C4-2B (cell line): ENCODE data around the gene DBN1.

Experiments used
- H3K27ac ChIP-seq: fragments of 450-650 bp; 2 replicates; pipeline ENCODE4 v1.5.1; 2017
- ZFX ChIP-seq: fragments of 450-650 bp; IDR thresholded peaks from 2 replicates; pipeline ENCODE4 v1.6.1; 2017
- TF ChIP-seq, protein P1 (sequence below): fragments of 450-650 bp; conservative IDR thresholded peaks from 2 replicates; pipeline ENCODE4 v1.5.1; 2017; ENCODE audit warnings: mild to moderate bottlenecking

DBN1 gene

GRCh38 chr5:177468685-177469628 is 4.5 kb downstream of the DBN1 start:
- no peak overlapping the region for H3K27ac ChIP-seq
- TF ChIP-seq, protein P1, sequence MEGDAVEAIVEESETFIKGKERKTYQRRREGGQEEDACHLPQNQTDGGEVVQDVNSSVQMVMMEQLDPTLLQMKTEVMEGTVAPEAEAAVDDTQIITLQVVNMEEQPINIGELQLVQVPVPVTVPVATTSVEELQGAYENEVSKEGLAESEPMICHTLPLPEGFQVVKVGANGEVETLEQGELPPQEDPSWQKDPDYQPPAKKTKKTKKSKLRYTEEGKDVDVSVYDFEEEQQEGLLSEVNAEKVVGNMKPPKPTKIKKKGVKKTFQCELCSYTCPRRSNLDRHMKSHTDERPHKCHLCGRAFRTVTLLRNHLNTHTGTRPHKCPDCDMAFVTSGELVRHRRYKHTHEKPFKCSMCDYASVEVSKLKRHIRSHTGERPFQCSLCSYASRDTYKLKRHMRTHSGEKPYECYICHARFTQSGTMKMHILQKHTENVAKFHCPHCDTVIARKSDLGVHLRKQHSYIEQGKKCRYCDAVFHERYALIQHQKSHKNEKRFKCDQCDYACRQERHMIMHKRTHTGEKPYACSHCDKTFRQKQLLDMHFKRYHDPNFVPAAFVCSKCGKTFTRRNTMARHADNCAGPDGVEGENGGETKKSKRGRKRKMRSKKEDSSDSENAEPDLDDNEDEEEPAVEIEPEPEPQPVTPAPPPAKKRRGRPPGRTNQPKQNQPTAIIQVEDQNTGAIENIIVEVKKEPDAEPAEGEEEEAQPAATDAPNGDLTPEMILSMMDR = no peak
- no peak for TF ChIP-seq ZFX

- H3K27ac ChIP-seq = no peak overlapping the region
- TF ChIP-seq, protein P1 = no peak
- no peak for TF ChIP-seq ZFX
Measured at GRCh38 chr5:177468329-177468684, 5.1 kb downstream of the DBN1 start.

- H3K27ac ChIP-seq = no peak overlapping the region
- no peak for TF ChIP-seq ZFX
- TF ChIP-seq, protein P1 = no peak
Measured at GRCh38 chr5:177467436-177467835, 6.0 kb downstream of the DBN1 start.

DNA sequence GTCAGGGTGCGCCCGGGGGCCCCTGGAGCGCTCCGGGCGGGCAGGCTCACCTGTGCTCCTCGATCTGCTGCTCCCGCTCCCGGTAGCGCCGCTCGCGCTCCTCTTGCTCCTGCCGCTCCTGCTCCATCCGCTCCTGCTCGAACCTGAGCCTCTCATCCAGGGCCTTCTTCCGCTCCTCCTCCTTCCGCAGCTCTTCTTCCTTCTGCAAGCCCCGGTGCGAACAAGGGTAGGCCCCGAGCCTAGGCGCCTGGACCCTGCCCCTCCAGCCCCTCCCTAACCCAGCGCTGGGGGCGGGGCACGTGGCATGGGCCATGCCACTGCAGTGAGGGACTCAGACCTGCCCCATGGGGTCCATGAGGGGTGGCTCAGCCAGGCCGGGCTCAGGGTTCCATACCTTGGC is 6.6 kb downstream of the DBN1 start:
- TF ChIP-seq, protein P1 = no peak
- no peak for TF ChIP-seq ZFX
- H3K27ac ChIP-seq = no peak overlapping the region

DNA sequence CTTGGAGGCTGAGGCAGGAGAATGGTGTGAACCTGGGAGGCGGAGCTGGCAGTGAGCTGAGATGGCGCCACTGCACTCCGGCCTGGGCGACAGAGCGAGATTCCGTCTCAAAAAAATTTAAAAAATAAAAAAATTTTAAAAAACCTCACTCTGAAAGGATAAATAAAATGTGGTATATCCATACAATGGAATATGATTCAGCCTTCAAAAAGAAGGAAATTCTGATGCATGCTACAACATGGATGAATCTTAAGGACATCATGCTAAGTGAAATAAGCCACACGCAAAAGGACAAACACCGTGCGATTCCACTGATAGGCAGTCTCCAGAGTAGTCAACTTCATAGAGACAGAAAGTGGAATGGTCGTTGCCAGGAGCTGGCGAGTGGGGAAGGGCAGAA is 8.4 kb downstream of the DBN1 start:
- H3K27ac ChIP-seq = no peak overlapping the region
- no peak for TF ChIP-seq ZFX
- TF ChIP-seq, protein P1 = no peak

- no peak for TF ChIP-seq ZFX
- TF ChIP-seq, protein P1 = no peak
- no peak overlapping the region for H3K27ac ChIP-seq
Measured at GRCh38 chr5:177462021-177462670, 11.3 kb downstream of the DBN1 start.

GRCh38 chr5:177459819-177460628 is 13.4 kb downstream of the DBN1 start:
- no peak overlapping the region for H3K27ac ChIP-seq
- no peak for TF ChIP-seq ZFX
- TF ChIP-seq, protein P1 = no peak
